Stimulated activated CD4-positive, alpha-beta T cell treated with anti-CD3 and anti-CD28 coated beads, Interleukin-15, amount 100 ng/mL, for 48 hours (primary cell): ENCODE data around the gene SH2D5.
A peak's percentile ranks its signal among the peaks of the same experiment; 100 is the strongest.

Source experiments
- DNase-seq, 2 donors: peaks; one replicate each; pipeline ENCODE4 v3.0.0-alpha.2; 2020; ENCODE audit warnings: low read depth in 2 of 2

Gene SH2D5

DNA sequence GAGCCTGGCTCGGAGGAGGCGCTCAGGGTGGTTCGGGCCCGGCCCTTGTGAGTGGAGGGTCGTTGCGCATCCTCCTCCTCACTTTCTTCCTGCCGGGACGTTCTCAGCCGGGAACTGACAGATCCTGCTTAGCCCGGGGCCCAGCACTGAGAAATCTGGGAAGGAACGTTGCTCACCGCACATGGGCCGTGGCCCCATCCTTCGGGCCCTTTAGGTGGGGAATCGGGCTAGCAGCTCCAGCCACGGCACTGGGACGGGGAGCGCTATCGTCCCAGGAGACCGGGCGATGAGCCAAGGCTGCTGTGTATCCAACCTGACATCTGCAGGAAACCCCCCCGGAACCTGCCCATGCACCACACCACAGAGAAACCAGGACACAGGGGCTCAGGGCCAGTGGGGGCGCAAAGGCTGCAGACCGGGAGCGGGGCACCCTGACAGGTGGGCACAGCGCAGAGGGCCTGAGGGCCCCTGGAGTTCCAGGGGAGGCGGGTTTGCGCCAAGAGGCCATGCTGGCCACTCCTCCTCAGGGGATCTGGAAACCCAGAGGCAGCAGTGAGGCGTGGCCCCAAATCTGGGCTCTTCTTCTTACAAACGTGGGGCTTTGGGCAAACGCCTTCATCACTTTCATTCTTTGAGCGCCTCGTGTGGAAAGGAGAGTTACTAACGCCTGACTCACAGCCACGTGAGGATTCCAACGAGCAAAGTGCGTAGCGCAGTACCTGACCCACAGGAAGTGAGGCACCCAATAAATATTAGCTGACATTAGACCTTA is at the start of gene SH2D5:
TSS of gene SH2D5 (minus strand) at position 116 of the 772 bp plus-strand sequence. CDS start 4,659 bp downstream, outside the sequence.
- peak; percentile 69 to 70 for DNase-seq

DNA sequence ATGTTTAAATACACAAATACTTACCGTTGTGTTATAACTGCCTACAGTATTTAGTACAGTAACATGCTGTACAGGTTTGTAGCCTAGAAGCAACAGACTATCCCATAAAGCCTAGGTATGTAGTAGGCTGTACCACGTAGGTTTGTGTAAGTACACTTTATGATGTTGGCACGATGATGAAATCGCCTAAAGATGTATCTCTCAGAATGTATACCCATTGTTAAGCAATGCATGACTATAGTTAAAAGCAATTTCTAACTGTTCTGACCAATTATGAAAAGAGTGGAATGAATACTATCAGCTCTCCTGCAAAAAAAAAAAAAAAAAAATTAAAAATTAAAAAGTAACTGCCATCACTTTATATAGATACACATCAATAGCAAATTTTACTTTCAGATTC is 43.2 kb upstream of the SH2D5 start:
- no peak for DNase-seq

DNA sequence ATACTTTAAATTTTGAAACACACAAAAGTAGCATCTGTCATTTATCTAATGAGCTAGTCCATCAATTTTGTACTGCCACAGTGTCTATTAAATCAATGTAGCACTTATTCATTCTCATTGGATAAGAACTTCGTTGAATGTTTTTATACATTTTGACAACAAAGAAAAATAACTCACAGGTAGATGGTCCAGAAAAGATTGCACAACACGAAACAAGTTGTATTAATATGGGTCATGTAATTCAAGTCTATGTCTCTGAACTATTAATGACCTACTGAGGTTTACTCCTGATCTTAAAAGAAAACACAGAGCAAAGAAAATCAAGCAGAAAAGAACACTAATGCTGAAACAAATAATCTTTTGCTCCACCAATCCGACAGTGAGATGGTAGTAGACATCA is 39.3 kb upstream of the SH2D5 start:
- DNase-seq, result no peak

GRCh38 chr1:20770314-20771087 is 38.0 kb upstream of the SH2D5 start:
- DNase-seq, result no peak

DNA sequence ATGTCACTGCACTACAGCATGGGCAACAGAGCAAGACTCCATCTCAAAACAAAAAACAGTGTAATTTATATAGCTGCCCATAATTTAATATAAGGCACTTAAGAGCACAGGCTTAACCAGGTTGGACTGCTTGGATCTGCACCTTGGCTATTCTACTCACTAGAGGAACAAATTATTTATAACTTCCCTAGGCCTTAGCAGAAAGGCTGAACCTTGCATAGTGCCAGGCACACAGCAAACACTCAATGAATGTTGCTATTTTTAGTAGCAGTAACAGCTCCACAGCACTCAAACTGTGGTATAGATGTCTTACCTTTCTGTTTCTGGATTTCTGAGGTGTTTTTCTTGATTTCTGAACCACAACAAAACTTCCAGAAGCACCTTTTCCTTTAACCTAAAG is 34.8 kb upstream of the SH2D5 start:
- DNase-seq, result no peak

- DNase-seq, result no peak
These were observed 30.9 kb upstream of the SH2D5 start for GRCh38 chr1:20763417-20763816.

DNA sequence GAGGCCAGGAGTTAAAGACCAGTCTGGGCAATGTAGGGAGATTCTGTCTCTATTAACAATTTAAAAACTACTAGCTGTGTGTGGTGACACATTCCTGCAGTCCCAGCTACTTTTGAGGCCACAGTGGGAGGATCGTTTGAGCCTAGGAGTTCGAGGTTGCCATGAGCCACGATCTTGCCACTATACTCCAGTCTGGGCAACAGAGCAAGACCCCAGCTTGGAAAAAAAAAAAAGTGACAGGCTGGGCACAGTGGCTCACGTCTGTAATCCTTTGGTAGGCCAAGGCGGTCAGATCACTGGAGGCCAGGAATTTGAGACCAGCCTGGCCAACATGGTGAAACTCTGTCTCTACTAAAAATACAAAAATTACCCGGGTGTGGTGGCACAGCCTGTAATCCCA is 27.8 kb upstream of the SH2D5 start:
- no peak for DNase-seq

GRCh38 chr1:20753589-20753988 is 21.1 kb upstream of the SH2D5 start:
- DNase-seq, result no peak

- no peak for DNase-seq
These were observed 19.0 kb upstream of the SH2D5 start for GRCh38 chr1:20751462-20751990.

DNA sequence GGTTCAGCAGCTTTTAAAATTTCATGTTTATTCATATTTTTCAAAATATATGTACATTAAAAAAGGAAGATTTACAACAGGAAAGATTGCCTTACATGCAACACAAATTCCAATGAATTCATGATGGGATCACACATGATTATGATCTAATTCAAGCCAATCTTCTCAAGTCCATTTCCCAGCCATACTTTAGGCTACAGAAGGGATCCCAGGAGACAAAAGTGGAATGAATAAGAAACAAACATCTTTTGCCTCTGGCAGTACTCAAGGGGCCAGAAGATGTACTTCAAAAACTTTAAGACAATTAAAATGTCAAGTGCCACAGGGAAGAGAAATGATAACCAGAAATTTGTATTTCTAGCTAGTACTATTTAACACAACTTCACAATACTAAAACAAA is 10.2 kb upstream of the SH2D5 start:
- no peak for DNase-seq

GRCh38 chr1:20740781-20741180 is 8.3 kb upstream of the SH2D5 start:
- DNase-seq, result no peak

- DNase-seq, result no peak
These were observed 6.7 kb upstream of the SH2D5 start for GRCh38 chr1:20739225-20739624.

GRCh38 chr1:20735581-20736111 is 3.1 kb upstream of the SH2D5 start:
- DNase-seq, result no peak

- no peak for DNase-seq
These were observed 965 bp upstream of the SH2D5 start for GRCh38 chr1:20733360-20733975.

GRCh38 chr1:20732071-20732587 is 374 bp downstream of the SH2D5 start:
- peak in 1 of 2 donors; percentile 36 for DNase-seq

- DNase-seq, result no peak
These were observed 1.2 kb downstream of the SH2D5 start for GRCh38 chr1:20731057-20731991.

DNA sequence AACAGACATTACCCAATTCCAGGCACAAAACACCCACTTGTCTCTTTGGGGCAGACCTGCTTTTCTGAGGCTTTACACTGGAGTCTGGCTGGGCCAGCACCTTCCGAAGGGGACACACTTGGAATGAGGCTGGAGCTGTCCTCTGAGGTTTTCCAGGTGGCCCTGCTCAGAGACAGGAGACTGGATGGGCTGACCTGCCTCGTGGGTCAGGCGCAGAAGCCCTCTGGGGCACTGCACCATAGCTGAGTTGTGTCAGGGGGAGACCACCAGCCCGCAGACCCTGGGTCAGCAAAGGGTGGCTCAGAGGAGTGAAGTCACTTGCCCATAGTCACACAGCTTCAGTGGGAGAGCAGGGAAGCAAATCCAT is 1.8 kb downstream of the SH2D5 start:
- DNase-seq, result no peak

GRCh38 chr1:20729990-20730689 is 2.4 kb downstream of the SH2D5 start:
- no peak for DNase-seq

- DNase-seq, result no peak
These were observed 3.2 kb downstream of the SH2D5 start for GRCh38 chr1:20729155-20729931.
